ENCODE results near the gene CDK13. TPM values are rescaled to one million over a fixed set of nuclear protein-coding genes. Genes with fewer than 3 reads are reported as not detected.

The CDK13 gene
- total and polyA plus RNA-seq, 2 donors (not counting 3 experiments of a cell fraction or from before 2014, with no cell fraction given): 24.5 to 56.7 TPM

- no peak overlapping the region for H3K27ac ChIP-seq (ENCODE audit: insufficient read depth, low read depth, low read length)
- DNase-seq (ENCODE audit: low read depth, low spot score) (no peak), FAIRE-seq (no peak)
- no peaks in the 10 kb centered on the region for H3K9me3 ChIP-seq (replicated peaks; ENCODE audit: control insufficient read depth, insufficient read depth, low read length)
- H3K79me2 ChIP-seq (ENCODE audit: control insufficient read depth, insufficient read depth, low read length): peaks cover 79% of the 10 kb centered on the region
- no peaks in the 10 kb centered on the region for H3K27me3 ChIP-seq (ENCODE audit: control insufficient read depth in 2 of 2, insufficient read depth in 2 of 2, low read length in 2 of 2)
- no TSS peak for BruUV-seq (replicated peaks)
- no peak overlapping the region for H3K4me3 ChIP-seq (replicated peaks in 1 of 3; ENCODE audit: insufficient read depth in 1 of 3, low read depth in 1 of 3, low read length in 3 of 3)
- dilution Hi-C loops (cut with MboI; ENCODE audit: extremely low pct_ligation_motif_present, low sequenced_read_pairs) (no loop called here), intact Hi-C loops (cut with micrococcal nuclease) (no loop called here)
- no peaks in the 10 kb centered on the region for H3K4me1 ChIP-seq (ENCODE audit: control insufficient read depth, extremely low read depth, insufficient read depth, low read length)
- H4K20me1 ChIP-seq (replicated peaks; ENCODE audit: control insufficient read depth, extremely low read depth, insufficient read depth, low read length): peaks cover 13% of the 10 kb centered on the region
- H3K36me3 ChIP-seq (ENCODE audit: control insufficient read depth in 2 of 2, extremely low read depth in 1 of 2, insufficient read depth in 2 of 2, low read length in 2 of 2): no peaks in the 10 kb centered on the region
- ChIA-PET POLR2A (no interaction called here), CTCF (interaction anchor here (1.0 to 2.0 kb wide), 2 partner anchors 11 to 73 kb away, joined by 3 to 9 read pairs; no protein-coding TSS in a partner anchor)
- no peaks in the 10 kb centered on the region for H3K9me1 ChIP-seq (replicated peaks; ENCODE audit: control insufficient read depth, extremely low read depth, insufficient read depth, low read length)
- H2AFZ ChIP-seq (ENCODE audit: low read depth, low read length): no peak overlapping the region
- H3K4me2 ChIP-seq (ENCODE audit: insufficient read depth, low read length): no peak overlapping the region
- TF ChIP-seq EZH2 (IDR thresholded peaks at IDR 0.05; ENCODE audit: borderline replicate concordance, low read depth, low read length, severe bottlenecking) (no peak), MYC (IDR thresholded peaks at IDR 0.05; ENCODE audit: low read depth, low read length) (no peak), JUN (IDR thresholded peaks at IDR 0.05; ENCODE audit: borderline replicate concordance, insufficient read depth, insufficient read length, low read depth) (no peak), POLR2A (IDR thresholded peaks at IDR 0.05; ENCODE audit: low read depth, low read length) (no peak), POLR2AphosphoS5 (IDR thresholded peaks at IDR 0.05; ENCODE audit: insufficient read depth, low read depth, low read length) (no peak), FOS (IDR thresholded peaks at IDR 0.05; ENCODE audit: borderline replicate concordance, insufficient read depth, low read length) (no peak), GATA2 (IDR thresholded peaks at IDR 0.05; ENCODE audit: insufficient read depth, insufficient read length, low read depth, low read length) (no peak)
- TF ChIP-seq, protein P1, sequence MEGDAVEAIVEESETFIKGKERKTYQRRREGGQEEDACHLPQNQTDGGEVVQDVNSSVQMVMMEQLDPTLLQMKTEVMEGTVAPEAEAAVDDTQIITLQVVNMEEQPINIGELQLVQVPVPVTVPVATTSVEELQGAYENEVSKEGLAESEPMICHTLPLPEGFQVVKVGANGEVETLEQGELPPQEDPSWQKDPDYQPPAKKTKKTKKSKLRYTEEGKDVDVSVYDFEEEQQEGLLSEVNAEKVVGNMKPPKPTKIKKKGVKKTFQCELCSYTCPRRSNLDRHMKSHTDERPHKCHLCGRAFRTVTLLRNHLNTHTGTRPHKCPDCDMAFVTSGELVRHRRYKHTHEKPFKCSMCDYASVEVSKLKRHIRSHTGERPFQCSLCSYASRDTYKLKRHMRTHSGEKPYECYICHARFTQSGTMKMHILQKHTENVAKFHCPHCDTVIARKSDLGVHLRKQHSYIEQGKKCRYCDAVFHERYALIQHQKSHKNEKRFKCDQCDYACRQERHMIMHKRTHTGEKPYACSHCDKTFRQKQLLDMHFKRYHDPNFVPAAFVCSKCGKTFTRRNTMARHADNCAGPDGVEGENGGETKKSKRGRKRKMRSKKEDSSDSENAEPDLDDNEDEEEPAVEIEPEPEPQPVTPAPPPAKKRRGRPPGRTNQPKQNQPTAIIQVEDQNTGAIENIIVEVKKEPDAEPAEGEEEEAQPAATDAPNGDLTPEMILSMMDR (IDR thresholded peaks at IDR 0.05; ENCODE audit: extremely low read depth in 1 of 2, insufficient read depth in 1 of 2, low read depth in 1 of 2, low read length in 2 of 2): no peak
- TF ChIP-seq, protein P2, sequence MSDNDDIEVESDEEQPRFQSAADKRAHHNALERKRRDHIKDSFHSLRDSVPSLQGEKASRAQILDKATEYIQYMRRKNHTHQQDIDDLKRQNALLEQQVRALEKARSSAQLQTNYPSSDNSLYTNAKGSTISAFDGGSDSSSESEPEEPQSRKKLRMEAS (IDR thresholded peaks at IDR 0.05; ENCODE audit: insufficient read depth, insufficient read length): no peak
- no peak overlapping the region for H3K9ac ChIP-seq (replicated peaks; ENCODE audit: extremely low read depth, insufficient read depth, low read length)
Observed at GRCh38 chr7:39979406-39980073, 29.5 kb downstream of the CDK13 start.
